Brain microvascular endothelial cell (primary cell): ENCODE measurements around the gene KCTD7.
"Not testable (repeated sequence)": the region's sequence is repeated elsewhere in the genome, so short reads cannot be mapped to it uniquely, and the experiment has no call there.

Source experiments
- DNase-seq: peaks from one replicate; pipeline ENCODE4 v3.0.0-alpha.2; 2020
- H3K27ac ChIP-seq: fragments of 250-450 bp; sonication (Bioruptor Pico); 2 replicates; pipeline ENCODE4 v1.5.1; 2020; ENCODE audit warnings: mild to moderate bottlenecking, moderate library complexity
- H3K27me3 ChIP-seq: fragments of 250-450 bp; sonication (Bioruptor Pico); replicated peaks from 2 replicates; pipeline ENCODE4 v1.5.1; 2020; ENCODE audit warnings: mild to moderate bottlenecking
- H3K36me3 ChIP-seq: fragments of 250-450 bp; sonication (Bioruptor Pico); replicated peaks from 2 replicates; pipeline ENCODE4 v1.5.1; 2020; ENCODE audit warnings: mild to moderate bottlenecking
- H3K4me3 ChIP-seq: 2 replicates; pipeline ENCODE4 v1.5.1; 2011; ENCODE audit warnings: low read depth, mild to moderate bottlenecking, control low read depth, low read length, moderate library complexity
- CTCF ChIP-seq: IDR thresholded peaks from 2 replicates; pipeline ENCODE4 v1.5.1; 2011; ENCODE audit warnings: low read depth, mild to moderate bottlenecking, moderate library complexity, low read length, control low read depth, inconsistent platforms; ENCODE audit errors: missing control alignments
- in situ Hi-C: cut with HindIII; loops from 2 replicates; pipeline ENCODE4 v1.10.0; 2017; ENCODE audit warnings: low sequenced_read_pairs, low pct_ligation_motif_present

Gene KCTD7

GRCh38 chr7:66642932-66643331, 14.3 kb downstream of the KCTD7 start:
- peaks cover 69% of the 10 kb centered on the region for H3K36me3 ChIP-seq
- H3K27me3 ChIP-seq, result no peaks in the 10 kb centered on the region
- no peak for DNase-seq
- TF ChIP-seq CTCF, result no peak
- H3K4me3 ChIP-seq, result no peak overlapping the region
- in situ Hi-C loops, result no loop called here
- no peak overlapping the region for H3K27ac ChIP-seq

- no peak overlapping the region for H3K4me3 ChIP-seq
- H3K27ac ChIP-seq, result no peak overlapping the region
- H3K27me3 ChIP-seq, result no peaks in the 10 kb centered on the region
- H3K36me3 ChIP-seq, result peaks cover 65% of the 10 kb centered on the region
- DNase-seq, result no peak
- in situ Hi-C loops, result no loop called here
- TF ChIP-seq CTCF, result no peak
These were observed 14.7 kb downstream of the KCTD7 start for GRCh38 chr7:66643395-66643794.

GRCh38 chr7:66651026-66651425, 22.3 kb downstream of the KCTD7 start:
- H3K27ac ChIP-seq, H3K27me3 ChIP-seq, in situ Hi-C loops: not testable (repeated sequence)

GRCh38 chr7:66653719-66654274, 25.1 kb downstream of the KCTD7 start:
- DNase-seq, H3K27me3 ChIP-seq, H3K36me3 ChIP-seq, in situ Hi-C loops: not testable (repeated sequence)
- Histone ChIP-seq H3K4me3 (peak overlapping the region; percentile 84), H3K27ac (peak overlapping the region; percentile 95)
- TF ChIP-seq CTCF, result peak; percentile 34

More at GRCh38 chr7:66651026-66651425, 22.3 kb downstream of the KCTD7 start:
- not testable (repeated sequence) for H3K36me3 ChIP-seq, H3K4me3 ChIP-seq, DNase-seq

- Histone ChIP-seq H3K36me3 (no peaks in the 10 kb centered on the region), H3K4me3 (peak overlapping the region; percentile 84), H3K27ac (peak overlapping the region; percentile 95), H3K27me3 (no peaks in the 10 kb centered on the region)
- in situ Hi-C loops, result no loop called here
- TF ChIP-seq CTCF, result no peak
- peak; percentile 96 for DNase-seq
These were observed 25.8 kb downstream of the KCTD7 start for GRCh38 chr7:66654275-66655112.

GRCh38 chr7:66655113-66655806, 26.6 kb downstream of the KCTD7 start:
- not testable (repeated sequence) for H3K36me3 ChIP-seq

GRCh38 chr7:66655826-66656485, 27.3 kb downstream of the KCTD7 start:
- Histone ChIP-seq H3K27ac (peak overlapping the region; percentile 18), H3K4me3 (peak overlapping the region; percentile 84)
- H3K36me3 ChIP-seq, in situ Hi-C loops, H3K27me3 ChIP-seq: not testable (repeated sequence)
- peak; percentile 27 for DNase-seq

More at GRCh38 chr7:66655113-66655806, 26.6 kb downstream of the KCTD7 start:
- peak overlapping the region; percentile 84 for H3K4me3 ChIP-seq
- H3K27me3 ChIP-seq, in situ Hi-C loops: not testable (repeated sequence)
- peak; percentile 28 for DNase-seq
- peak overlapping the region; percentile 95 for H3K27ac ChIP-seq
- peak; percentile 21 for TF ChIP-seq CTCF
